ENCODE data around the gene BRSK2. TPM values are rescaled to one million over a fixed set of nuclear protein-coding genes. Genes with fewer than 3 reads are reported as not detected.

BRSK2 gene
- total RNA-seq, 3 donors from 2014 or later (not counting 1 experiment from before 2014, with no cell fraction given) = 0.11 to 0.14 TPM; not detected in 1

- intact Hi-C loops (cut with micrococcal nuclease) = no loop called here
- peaks cover 0 to 10% of the 10 kb centered on the region in 2 donors for H3K4me1 Mint-ChIP-seq
- TF ChIP-seq CTCF (IDR thresholded peaks at IDR 0.05) = no peak
- no peak overlapping the region for H3K27ac Mint-ChIP-seq
- DNase-seq (no peak), ATAC-seq (no peak)
- H3K4me3 Mint-ChIP-seq = no peak overlapping the region
- no peaks in the 10 kb centered on the region for H3K27me3 ChIP-seq (ENCODE audit: control insufficient read depth, insufficient read depth, low read length)
- H3K27me3 Mint-ChIP-seq (ENCODE audit: low read depth in 2 of 2) = no peaks in the 10 kb centered on the region
- 94% methylated on average over 35 of the region's 44 CpGs for WGBS (ENCODE audit: insufficient coverage)
- no peaks in the 10 kb centered on the region for H3K36me3 Mint-ChIP-seq
- H3K36me3 ChIP-seq (ENCODE audit: control insufficient read depth, insufficient read depth, low read length) = no peaks in the 10 kb centered on the region
- H3K9me3 ChIP-seq (ENCODE audit: control insufficient read depth, insufficient read depth, low read length) = no peaks in the 10 kb centered on the region
- no peak overlapping the region for H3K27ac ChIP-seq (ENCODE audit: low read length)
- no peaks in the 10 kb centered on the region for H3K9me3 Mint-ChIP-seq
- H3K4me1 ChIP-seq (ENCODE audit: control insufficient read depth, insufficient read depth, low read length) = peaks cover 6% of the 10 kb centered on the region
- H3K4me3 ChIP-seq (ENCODE audit: low read length) = no peak overlapping the region
These were observed 70.8 kb downstream of the BRSK2 start for GRCh38 chr11:1460396-1460985.

- Mint-ChIP-seq H3K36me3 (no peaks in the 10 kb centered on the region), H3K9me3 (no peaks in the 10 kb centered on the region), H3K27me3 (ENCODE audit: low read depth in 2 of 2) (no peaks in the 10 kb centered on the region), H3K27ac (no peak overlapping the region), H3K4me3 (no peak overlapping the region), H3K4me1 (peaks cover 0 to 8% of the 10 kb centered on the region in 2 donors)
- TF ChIP-seq CTCF (IDR thresholded peaks at IDR 0.05) = no peak
- ATAC-seq (no peak), DNase-seq (no peak)
- H3K9me3 ChIP-seq (ENCODE audit: control insufficient read depth, insufficient read depth, low read length) = no peaks in the 10 kb centered on the region
- whole genome bisulfite sequencing (ENCODE audit: insufficient coverage) = 96% methylated on average over 48 of the region's 50 CpGs
- intact Hi-C loops (cut with micrococcal nuclease) = no loop called here
- no peak overlapping the region for H3K4me3 ChIP-seq (ENCODE audit: low read length)
- H3K27me3 ChIP-seq (ENCODE audit: control insufficient read depth, insufficient read depth, low read length) = no peaks in the 10 kb centered on the region
- no peaks in the 10 kb centered on the region for H3K36me3 ChIP-seq (ENCODE audit: control insufficient read depth, insufficient read depth, low read length)
- no peaks in the 10 kb centered on the region for H3K4me1 ChIP-seq (ENCODE audit: control insufficient read depth, insufficient read depth, low read length)
- H3K27ac ChIP-seq (ENCODE audit: low read length) = no peak overlapping the region
These were observed 71.5 kb downstream of the BRSK2 start for GRCh38 chr11:1460986-1461825.

- Mint-ChIP-seq H3K27ac (no peak overlapping the region), H3K4me1 (peaks cover 3 to 11% of the 10 kb centered on the region in 2 donors), H3K36me3 (no peaks in the 10 kb centered on the region), H3K27me3 (ENCODE audit: low read depth in 2 of 2) (no peaks in the 10 kb centered on the region), H3K4me3 (no peak overlapping the region), H3K9me3 (no peaks in the 10 kb centered on the region)
- intact Hi-C loops (cut with micrococcal nuclease) = no loop called here
- no peak for ATAC-seq
- Histone ChIP-seq H3K27me3 (ENCODE audit: control insufficient read depth, insufficient read depth, low read length) (no peaks in the 10 kb centered on the region), H3K9me3 (ENCODE audit: control insufficient read depth, insufficient read depth, low read length) (no peaks in the 10 kb centered on the region), H3K27ac (ENCODE audit: low read length) (no peak overlapping the region), H3K36me3 (ENCODE audit: control insufficient read depth, insufficient read depth, low read length) (no peaks in the 10 kb centered on the region), H3K4me1 (ENCODE audit: control insufficient read depth, insufficient read depth, low read length) (no peaks in the 10 kb centered on the region), H3K4me3 (ENCODE audit: low read length) (no peak overlapping the region)
- TF ChIP-seq CTCF (IDR thresholded peaks at IDR 0.05) = no peak
- 95% methylated on average over 45 of the region's 46 CpGs for WGBS (ENCODE audit: insufficient coverage)
- no peak for DNase-seq
These were observed 72.3 kb downstream of the BRSK2 start for GRCh38 chr11:1461826-1462697.

Measured in natural killer cell (primary cell).